ENCODE measurements around the gene VWA5B2.

DNA sequence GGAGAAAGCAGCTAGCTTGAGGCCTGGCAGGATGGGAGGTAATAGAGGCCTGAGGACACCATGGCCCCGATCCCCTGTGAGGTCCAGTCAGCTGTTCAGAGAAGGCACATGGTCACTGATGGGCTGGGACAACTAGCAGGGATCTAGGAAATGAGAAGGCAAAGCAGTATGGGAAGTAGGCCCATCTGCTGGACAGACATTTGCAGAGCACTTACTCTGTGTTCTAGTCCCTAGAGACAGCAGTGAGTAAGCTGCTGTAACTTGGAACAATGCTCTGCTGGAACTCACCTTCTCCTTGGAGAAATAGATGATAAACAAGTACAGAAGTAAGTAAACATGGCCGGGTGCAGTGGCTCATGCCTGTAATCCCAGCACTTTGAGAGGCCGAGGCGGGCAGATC, 53.6 kb downstream of the VWA5B2 start:
- TF ChIP-seq, protein P1, sequence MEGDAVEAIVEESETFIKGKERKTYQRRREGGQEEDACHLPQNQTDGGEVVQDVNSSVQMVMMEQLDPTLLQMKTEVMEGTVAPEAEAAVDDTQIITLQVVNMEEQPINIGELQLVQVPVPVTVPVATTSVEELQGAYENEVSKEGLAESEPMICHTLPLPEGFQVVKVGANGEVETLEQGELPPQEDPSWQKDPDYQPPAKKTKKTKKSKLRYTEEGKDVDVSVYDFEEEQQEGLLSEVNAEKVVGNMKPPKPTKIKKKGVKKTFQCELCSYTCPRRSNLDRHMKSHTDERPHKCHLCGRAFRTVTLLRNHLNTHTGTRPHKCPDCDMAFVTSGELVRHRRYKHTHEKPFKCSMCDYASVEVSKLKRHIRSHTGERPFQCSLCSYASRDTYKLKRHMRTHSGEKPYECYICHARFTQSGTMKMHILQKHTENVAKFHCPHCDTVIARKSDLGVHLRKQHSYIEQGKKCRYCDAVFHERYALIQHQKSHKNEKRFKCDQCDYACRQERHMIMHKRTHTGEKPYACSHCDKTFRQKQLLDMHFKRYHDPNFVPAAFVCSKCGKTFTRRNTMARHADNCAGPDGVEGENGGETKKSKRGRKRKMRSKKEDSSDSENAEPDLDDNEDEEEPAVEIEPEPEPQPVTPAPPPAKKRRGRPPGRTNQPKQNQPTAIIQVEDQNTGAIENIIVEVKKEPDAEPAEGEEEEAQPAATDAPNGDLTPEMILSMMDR (IDR thresholded peaks at IDR 0.05 in 4 of 5, conservative IDR thresholded peaks at IDR 0.05 in 1 of 5) = no peak
- TF ChIP-seq POLR2A (IDR thresholded peaks at IDR 0.05) = no peak

Measured in gastrocnemius medialis (tissue), 4 donors.